Neuronal stem cell (in vitro differentiated cells): ENCODE data around the gene TRAF3.

ENCODE experiments used
- DNase-seq: peaks from one replicate; pipeline ENCODE4 v3.0.0-alpha.2; 2013; ENCODE audit warnings: low spot score
- H2AFZ ChIP-seq: one replicate; pipeline ENCODE4 v1.6.1; 2013; ENCODE audit warnings: mild to moderate bottlenecking, low read length, inconsistent platforms
- H2AK5ac ChIP-seq: 2 replicates; pipeline ENCODE4 v1.6.1; 2013; ENCODE audit warnings: low read depth, mild to moderate bottlenecking, inconsistent platforms, low read length, moderate library complexity, mixed read lengths
- H2BK120ac ChIP-seq: 2 replicates; pipeline ENCODE4 v1.6.1; 2013; ENCODE audit warnings: low read depth, mild to moderate bottlenecking, inconsistent platforms, low read length, moderate library complexity, mixed read lengths
- H2BK12ac ChIP-seq: one replicate; pipeline ENCODE4 v1.6.1; 2013; ENCODE audit warnings: low read length, inconsistent platforms
- H2BK15ac ChIP-seq: 2 replicates; pipeline ENCODE4 v1.6.1; 2013; ENCODE audit warnings: mild to moderate bottlenecking, low read length, inconsistent platforms, mixed read lengths
- H2BK5ac ChIP-seq: one replicate; pipeline ENCODE4 v1.6.1; 2013; ENCODE audit warnings: inconsistent platforms, mild to moderate bottlenecking, low read length, moderate library complexity
- H3K14ac ChIP-seq: one replicate; pipeline ENCODE4 v1.6.1; 2013; ENCODE audit warnings: low read length, inconsistent platforms
- H3K18ac ChIP-seq: 2 replicates; pipeline ENCODE4 v1.6.1; 2013; ENCODE audit warnings: low read length, inconsistent platforms
- H3K23ac ChIP-seq: 2 replicates; pipeline ENCODE4 v1.6.1; 2013; ENCODE audit warnings: low read depth, mild to moderate bottlenecking, mixed read lengths, low read length, inconsistent platforms; ENCODE audit not compliant: poor library complexity
- H3K27ac ChIP-seq: replicated peaks from 3 replicates; pipeline ENCODE4 v1.5.1; 2013; ENCODE audit warnings: low read length, inconsistent platforms
- H3K27me3 ChIP-seq, 3 experiments: 2 replicates each; pipeline ENCODE4 v1.6.1; 2013; ENCODE audit warnings: low read length in 3 of 3, mild to moderate bottlenecking in 2 of 3, inconsistent platforms in 1 of 3, low read depth in 1 of 3, mixed read lengths in 1 of 3, moderate library complexity in 1 of 3; ENCODE audit not compliant: control insufficient read depth in 3 of 3, insufficient read depth in 3 of 3
- H3K36me3 ChIP-seq, 2 donors: replicated peaks in 1 of 2; 2 replicates each; pipeline ENCODE4 v1.6.1; 2013; ENCODE audit warnings: low read length in 2 of 2; ENCODE audit not compliant: control insufficient read depth in 2 of 2, insufficient read depth in 2 of 2
- H3K4ac ChIP-seq: 2 replicates; pipeline ENCODE4 v1.6.1; 2013; ENCODE audit warnings: inconsistent platforms, mild to moderate bottlenecking, low read length, moderate library complexity
- H3K4me1 ChIP-seq, 2 donors: 1 replicate in 1 of 2; 2 replicates in 1 of 2; pipeline ENCODE4 v1.6.1; 2013; ENCODE audit warnings: low read length in 2 of 2, low read depth in 1 of 2; ENCODE audit not compliant: control insufficient read depth in 2 of 2, insufficient read depth in 1 of 2
- H3K4me2 ChIP-seq: one replicate; pipeline ENCODE4 v1.6.1; 2013; ENCODE audit warnings: mild to moderate bottlenecking, low read length, inconsistent platforms; ENCODE audit not compliant: insufficient read depth, poor library complexity, severe bottlenecking
- H3K4me3 ChIP-seq, 2 donors: 2 replicates each; pipeline ENCODE4 v1.5.1; 2013; ENCODE audit warnings: low read length in 2 of 2, mild to moderate bottlenecking in 2 of 2, inconsistent platforms in 1 of 2, moderate library complexity in 1 of 2
- H3K79me1 ChIP-seq: one replicate; pipeline ENCODE4 v1.6.1; 2013; ENCODE audit warnings: low read depth, mild to moderate bottlenecking, inconsistent platforms, low read length, moderate library complexity
- H3K9ac ChIP-seq: one replicate; pipeline ENCODE4 v1.6.1; 2013; ENCODE audit warnings: mild to moderate bottlenecking, low read depth, low read length, inconsistent platforms; ENCODE audit not compliant: poor library complexity
- H3K9me3 ChIP-seq, 2 donors: replicated peaks in 1 of 2; 2 replicates each; pipeline versions ENCODE3 to v1.6.1; 2013; ENCODE audit warnings: low read length in 2 of 2, mild to moderate bottlenecking in 2 of 2, inconsistent platforms in 1 of 2, low read depth in 1 of 2, mixed read lengths in 1 of 2, moderate library complexity in 1 of 2; ENCODE audit not compliant: control insufficient read depth in 2 of 2, insufficient read depth in 1 of 2
- H4K8ac ChIP-seq: one replicate; pipeline ENCODE4 v1.6.1; 2013; ENCODE audit warnings: low read depth, mild to moderate bottlenecking, inconsistent platforms, low read length, moderate library complexity
- H4K91ac ChIP-seq: one replicate; pipeline ENCODE4 v1.6.1; 2013; ENCODE audit warnings: low read length, low read depth, mild to moderate bottlenecking, inconsistent platforms; ENCODE audit not compliant: poor library complexity
- whole genome bisulfite sequencing, 2 donors: extraction: QIAGEN DNeasy Blood & Tissue Kit; methylation state at CpG; one replicate each; pipeline ENCODE4 v1.1.7; 2013; ENCODE audit warnings: missing lambda C conversion rate in 2 of 2, mixed read lengths in 1 of 2; ENCODE audit not compliant: insufficient read length in 2 of 2, insufficient replicate concordance in 1 of 2; ENCODE audit errors: extremely low coverage in 2 of 2; 5-methylcytosine and 5-hydroxymethylcytosine counted together

Gene TRAF3

DNA sequence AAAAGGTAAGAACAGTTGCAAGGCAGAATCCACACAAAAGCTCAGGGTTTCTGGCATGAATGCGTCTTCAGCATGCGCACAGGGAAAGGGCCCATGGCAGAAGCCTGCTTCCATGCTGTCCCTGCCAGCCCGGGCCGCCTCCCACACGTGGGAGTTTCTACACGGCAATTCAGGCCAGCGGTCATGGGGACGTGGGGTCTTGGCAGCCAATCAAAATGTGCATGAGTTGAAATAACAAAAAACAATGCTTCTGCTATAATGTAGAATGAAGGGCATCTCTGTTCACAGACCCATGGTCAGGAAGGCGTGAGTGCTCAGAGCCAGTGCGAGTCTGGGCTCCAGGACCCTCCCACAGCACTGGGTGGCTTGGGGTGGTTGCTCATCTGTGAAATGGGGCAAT, 173.8 kb downstream of the TRAF3 start:
- no peak for DNase-seq
- H4K91ac ChIP-seq: no peak overlapping the region
- peaks cover 50 to 94% of the 10 kb centered on the region in 2 donors for H3K36me3 ChIP-seq
- no peak overlapping the region for H3K23ac ChIP-seq
- H3K27me3 ChIP-seq: no peaks in the 10 kb centered on the region
- H3K79me1 ChIP-seq: no peaks in the 10 kb centered on the region
- H3K18ac ChIP-seq: no peak overlapping the region
- no peak overlapping the region for H2BK120ac ChIP-seq
- H2AK5ac ChIP-seq: no peak overlapping the region
- H2AFZ ChIP-seq: no peak overlapping the region
- no peak overlapping the region for H2BK15ac ChIP-seq
- no peak overlapping the region for H4K8ac ChIP-seq
- no peaks in the 10 kb centered on the region for H3K9me3 ChIP-seq
- no peak overlapping the region for H2BK12ac ChIP-seq
- H3K9ac ChIP-seq: no peak overlapping the region
- H3K4me3 ChIP-seq: no peak overlapping the region
- H3K4ac ChIP-seq: no peak overlapping the region
- H3K4me1 ChIP-seq: peaks cover 0 to 3% of the 10 kb centered on the region in 2 donors
- WGBS, 2 donors: no CpG with 5 or more reads among the region's 10 CpGs
- H3K14ac ChIP-seq: no peak overlapping the region
- no peak overlapping the region for H3K4me2 ChIP-seq
- no peak overlapping the region for H3K27ac ChIP-seq
- no peak overlapping the region for H2BK5ac ChIP-seq

- no peak overlapping the region for H3K9ac ChIP-seq
- H2BK15ac ChIP-seq: no peak overlapping the region
- no peak overlapping the region for H3K4me3 ChIP-seq
- no peak overlapping the region for H2AFZ ChIP-seq
- H3K79me1 ChIP-seq: no peaks in the 10 kb centered on the region
- no peak overlapping the region for H3K4ac ChIP-seq
- no peak overlapping the region for H3K23ac ChIP-seq
- no peak overlapping the region for H2BK120ac ChIP-seq
- H3K14ac ChIP-seq: no peak overlapping the region
- no peak overlapping the region for H4K8ac ChIP-seq
- H3K27ac ChIP-seq: no peak overlapping the region
- no peaks in the 10 kb centered on the region for H3K9me3 ChIP-seq
- no peak overlapping the region for H3K4me2 ChIP-seq
- H4K91ac ChIP-seq: no peak overlapping the region
- no peak overlapping the region for H2BK12ac ChIP-seq
- no peak overlapping the region for H2BK5ac ChIP-seq
- H3K4me1 ChIP-seq: peaks cover 0 to 3% of the 10 kb centered on the region in 2 donors
- no CpG with 5 or more reads among the region's 8 CpGs for WGBS, 2 donors
- H3K18ac ChIP-seq: no peak overlapping the region
- H3K36me3 ChIP-seq: peaks cover 45 to 94% of the 10 kb centered on the region in 2 donors
- H3K27me3 ChIP-seq: no peaks in the 10 kb centered on the region
- H2AK5ac ChIP-seq: no peak overlapping the region
- no peak for DNase-seq
Observed at GRCh38 chr14:102951799-102952198, 174.6 kb downstream of the TRAF3 start.

DNA sequence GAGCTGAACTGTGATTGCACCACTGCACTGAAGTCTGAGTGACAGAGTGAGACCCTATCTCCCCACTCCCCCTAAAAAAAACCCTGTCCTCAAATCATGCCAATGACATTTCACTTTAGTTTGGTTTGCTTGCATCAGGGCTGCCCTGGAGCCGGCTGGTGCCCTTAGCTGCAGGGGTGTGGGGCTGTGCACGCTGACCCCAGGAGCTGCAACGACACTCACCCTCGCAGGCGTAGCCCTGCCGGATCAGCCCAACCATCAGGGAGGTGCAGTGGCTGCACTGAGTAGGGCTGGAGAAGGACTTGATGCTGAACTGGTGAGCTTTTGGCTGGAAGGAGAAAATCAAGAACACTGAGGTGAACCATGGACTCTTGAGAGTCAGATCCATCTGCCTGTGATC, 175.0 kb downstream of the TRAF3 start:
- no peak overlapping the region for H2BK120ac ChIP-seq
- no peaks in the 10 kb centered on the region for H3K27me3 ChIP-seq
- H2BK15ac ChIP-seq: no peak overlapping the region
- H3K4me1 ChIP-seq: peaks cover 0 to 3% of the 10 kb centered on the region in 2 donors
- H2AK5ac ChIP-seq: no peak overlapping the region
- no peak overlapping the region for H3K9ac ChIP-seq
- no peak for DNase-seq
- no peak overlapping the region for H4K91ac ChIP-seq
- no peak overlapping the region for H3K27ac ChIP-seq
- H3K4me3 ChIP-seq: no peak overlapping the region
- H3K79me1 ChIP-seq: no peaks in the 10 kb centered on the region
- no CpG with 5 or more reads among the region's 6 CpGs for WGBS, 2 donors
- H3K14ac ChIP-seq: no peak overlapping the region
- H3K18ac ChIP-seq: no peak overlapping the region
- H3K4ac ChIP-seq: no peak overlapping the region
- H2BK5ac ChIP-seq: no peak overlapping the region
- no peak overlapping the region for H3K4me2 ChIP-seq
- no peaks in the 10 kb centered on the region for H3K9me3 ChIP-seq
- H2AFZ ChIP-seq: no peak overlapping the region
- H2BK12ac ChIP-seq: no peak overlapping the region
- peak overlapping the region; percentile 73 for H3K23ac ChIP-seq
- H4K8ac ChIP-seq: no peak overlapping the region
- H3K36me3 ChIP-seq: peaks cover 44 to 93% of the 10 kb centered on the region in 2 donors

GRCh38 chr14:102953100-102953499, 175.9 kb downstream of the TRAF3 start:
- Histone ChIP-seq H3K9ac (no peak overlapping the region), H3K27ac (no peak overlapping the region), H3K79me1 (no peaks in the 10 kb centered on the region), H3K9me3 (no peaks in the 10 kb centered on the region), H2BK12ac (no peak overlapping the region), H3K14ac (no peak overlapping the region), H3K18ac (no peak overlapping the region), H2AFZ (no peak overlapping the region), H2BK15ac (no peak overlapping the region), H3K4me1 (peaks cover 0 to 3% of the 10 kb centered on the region in 2 donors), H4K8ac (no peak overlapping the region), H2BK120ac (no peak overlapping the region), H3K27me3 (no peaks in the 10 kb centered on the region), H3K4ac (no peak overlapping the region), H3K4me3 (no peak overlapping the region), H4K91ac (no peak overlapping the region), H3K23ac (no peak overlapping the region), H3K4me2 (no peak overlapping the region), H2AK5ac (no peak overlapping the region), H2BK5ac (no peak overlapping the region), H3K36me3 (peaks cover 46 to 94% of the 10 kb centered on the region in 2 donors)
- no peak for DNase-seq
- WGBS, 2 donors: no CpG with 5 or more reads among the region's 15 CpGs
